NCI-H2227 (cell line): ENCODE data around the gene PNCK.
"Not testable (repeated sequence)": the region's sequence is repeated elsewhere in the genome, so short reads cannot be mapped to it uniquely, and the experiment has no call there.

Source experiments
- DNase-seq: peaks from one replicate; lab custom pipeline; 2025; ENCODE audit not compliant: unreplicated experiment; lab: John Stamatoyannopoulos, UW

The PNCK gene

DNA sequence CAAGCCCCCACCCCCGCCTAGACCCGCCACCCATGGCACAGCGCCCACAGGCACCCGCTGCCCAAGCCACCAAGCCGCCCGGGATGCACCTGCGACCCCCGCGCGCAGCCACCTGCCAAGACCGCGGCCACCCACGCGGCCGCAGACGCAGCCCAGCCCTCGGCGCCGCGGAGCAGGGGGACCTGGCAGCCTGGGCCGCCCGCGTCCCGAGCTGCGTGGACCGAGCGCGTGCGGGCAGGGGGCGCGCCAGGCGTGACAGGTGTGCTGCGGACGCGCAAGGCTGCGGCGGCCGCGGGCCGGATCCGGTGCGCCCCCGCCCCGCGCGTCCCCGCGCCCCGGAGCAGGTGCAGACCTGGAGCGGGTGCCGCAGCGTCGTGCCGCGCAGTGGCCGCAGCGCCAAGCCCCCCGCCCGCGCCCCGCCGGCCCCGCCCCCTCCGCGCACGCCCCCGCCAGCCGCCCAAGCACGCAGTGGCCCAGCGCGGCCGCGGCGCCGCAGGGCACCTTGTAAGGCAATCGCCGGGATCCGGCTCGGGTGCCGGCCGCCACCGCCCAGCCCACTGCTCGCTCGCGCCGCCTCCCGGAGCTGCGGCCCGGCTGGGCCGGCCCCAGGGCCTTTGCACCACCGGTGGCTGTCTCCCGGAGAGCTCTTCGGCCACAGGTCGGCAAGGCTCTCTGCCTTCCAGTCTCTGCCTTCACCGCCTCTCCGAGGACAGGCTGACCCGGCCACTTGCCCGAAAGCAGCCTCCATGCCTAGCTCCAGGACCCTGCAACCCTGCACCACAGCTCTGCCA lies at the start of gene PNCK:
PNCK (minus strand) TSS at position 386 of the 791 bp plus-strand sequence. CDS start 737 bp downstream, outside the sequence.
- DNase-seq: peak; percentile 34

- no peak for DNase-seq
Measured at GRCh38 chrX:153722704-153723350, 49.2 kb upstream of the PNCK start.

DNA sequence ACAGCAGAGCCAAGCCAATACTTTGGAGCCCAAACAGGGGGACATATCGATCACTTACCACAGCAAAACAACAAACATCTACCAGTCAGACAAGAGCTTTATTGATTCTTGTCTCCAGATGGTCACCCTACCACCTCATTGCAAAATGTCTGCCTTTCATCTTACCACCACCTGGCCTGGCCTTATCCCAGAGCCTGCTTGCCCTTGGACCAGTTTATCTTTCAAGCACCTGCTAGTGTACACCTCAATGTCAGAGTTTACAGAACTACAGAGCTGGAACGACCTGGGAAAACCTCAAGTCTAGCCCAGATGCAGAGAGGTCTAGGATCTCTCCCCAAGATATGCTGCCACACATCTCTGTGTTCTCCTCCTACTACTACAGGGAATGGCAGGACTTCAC lies 46.1 kb upstream of the PNCK start:
- DNase-seq: no peak

DNA sequence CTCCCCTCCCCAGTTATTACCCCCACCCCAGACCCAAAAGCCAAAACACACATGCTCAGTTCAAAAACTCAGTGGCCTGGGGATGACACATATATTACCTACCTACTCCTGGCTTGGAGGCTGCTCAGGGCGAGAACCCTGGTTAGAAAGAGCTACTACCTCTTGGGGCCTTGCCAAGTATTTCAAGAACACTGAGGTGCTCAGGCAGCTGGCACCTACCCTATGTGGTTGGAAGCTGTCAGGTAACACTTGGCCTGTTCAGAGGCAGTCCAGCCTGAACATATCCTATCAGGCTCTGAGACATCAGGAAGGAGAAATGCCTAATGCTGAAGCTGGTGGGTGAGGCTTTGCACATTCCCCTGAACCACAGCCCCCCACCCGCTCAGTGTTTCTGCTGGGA lies 45.6 kb upstream of the PNCK start:
- no peak for DNase-seq

DNA sequence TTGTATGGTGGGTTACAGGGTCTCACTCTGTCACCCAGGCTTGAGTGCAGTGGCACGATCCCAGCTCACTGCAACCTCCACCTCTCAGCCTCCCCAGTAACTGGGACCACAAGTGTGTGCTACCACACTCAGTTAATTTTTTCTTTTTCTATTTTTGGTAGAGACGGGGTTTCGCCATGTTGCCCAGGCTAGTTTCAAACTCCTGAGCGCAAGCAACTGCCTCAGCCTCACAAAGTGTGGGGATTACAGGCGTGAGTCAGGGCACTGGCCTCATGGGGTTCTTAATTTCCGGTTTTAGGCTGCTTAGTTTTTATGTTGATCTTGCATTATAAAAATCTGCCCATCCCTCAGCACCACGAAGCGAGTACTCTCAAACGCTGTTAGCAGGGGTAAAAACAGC lies 43.8 kb upstream of the PNCK start:
- no peak for DNase-seq

DNA sequence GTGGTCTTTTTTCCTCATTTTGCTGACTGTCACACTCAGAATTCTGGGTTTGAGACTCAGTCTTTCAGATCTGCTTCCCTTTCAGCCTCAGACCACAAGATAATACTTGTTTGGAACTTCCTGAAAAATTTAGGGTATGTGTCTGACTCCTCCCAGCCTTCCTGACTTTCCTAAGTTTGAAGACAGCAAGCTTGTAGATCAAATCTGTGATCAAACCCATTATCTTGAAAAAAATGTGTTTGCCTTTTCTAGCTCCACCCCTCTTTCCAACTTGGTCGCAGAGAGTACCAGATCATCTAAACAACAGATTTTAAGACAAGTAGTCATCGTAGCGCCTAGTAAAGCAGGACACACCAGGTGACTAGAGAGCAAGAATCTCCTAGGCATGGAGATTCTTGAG lies 40.6 kb upstream of the PNCK start:
- no peak for DNase-seq

GRCh38 chrX:153709726-153710674 lies 36.4 kb upstream of the PNCK start:
- no peak for DNase-seq

DNA sequence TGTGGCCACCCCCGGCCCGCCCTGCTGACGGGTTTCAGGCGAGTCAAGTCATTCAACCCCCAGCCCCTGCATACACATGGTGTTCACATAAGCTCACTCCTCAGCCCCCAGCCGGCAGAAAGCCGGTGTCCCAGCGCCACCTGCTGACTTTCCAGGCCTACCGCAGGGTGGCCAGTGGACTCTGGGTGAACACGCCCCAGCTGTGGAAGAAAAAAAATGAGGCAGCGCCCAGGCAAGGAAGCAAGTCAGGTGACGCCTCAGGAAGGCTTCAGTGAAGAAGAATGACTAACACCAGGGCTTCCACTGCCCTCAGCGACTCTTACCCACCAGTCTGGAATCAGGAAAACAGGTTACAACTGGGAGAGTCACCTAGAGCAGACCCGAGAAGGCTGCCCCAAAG lies 34.8 kb upstream of the PNCK start:
- peak; percentile 87 for DNase-seq

DNA sequence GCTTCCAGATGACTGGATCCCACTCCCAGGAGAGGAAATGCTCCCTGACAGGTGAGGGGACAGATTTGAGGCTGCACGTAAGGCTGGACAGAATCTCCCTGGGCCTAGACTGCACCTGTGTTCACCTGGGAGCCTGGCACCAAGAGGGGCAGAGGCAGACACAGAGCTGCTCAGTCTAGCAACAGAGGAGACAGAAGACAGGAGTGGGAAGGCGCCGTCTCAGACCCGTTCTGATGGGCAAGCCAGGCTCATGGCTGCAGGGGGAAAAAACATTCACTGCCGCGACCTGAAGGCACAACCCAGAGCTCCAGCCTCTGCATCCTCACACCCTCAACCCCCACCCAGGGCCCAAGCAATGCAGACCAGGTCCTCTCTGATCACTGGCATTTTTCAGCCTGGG lies 33.8 kb upstream of the PNCK start:
- no peak for DNase-seq

DNA sequence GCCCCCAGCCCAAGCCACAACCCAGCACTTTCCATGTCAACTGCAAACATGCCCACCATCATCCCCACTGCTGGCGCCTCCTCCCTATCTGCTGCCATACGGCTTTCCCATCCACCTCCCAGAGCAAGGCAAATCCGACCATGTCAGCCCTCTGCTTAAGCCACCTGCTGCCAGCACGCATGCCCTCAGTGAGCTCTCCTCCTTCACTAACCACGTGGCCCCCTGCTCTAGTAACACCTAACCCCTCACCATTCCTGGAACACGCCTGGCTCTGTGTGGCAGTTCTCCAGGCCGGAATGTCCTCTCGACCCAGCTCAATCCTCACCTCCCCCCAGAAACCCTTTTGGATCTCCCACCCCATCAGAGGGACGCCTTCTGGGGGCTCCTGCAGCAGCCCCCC lies 33.2 kb upstream of the PNCK start:
- DNase-seq: no peak

- not testable (repeated sequence) for DNase-seq
Measured at GRCh38 chrX:153705403-153706060, 31.9 kb upstream of the PNCK start.

DNA sequence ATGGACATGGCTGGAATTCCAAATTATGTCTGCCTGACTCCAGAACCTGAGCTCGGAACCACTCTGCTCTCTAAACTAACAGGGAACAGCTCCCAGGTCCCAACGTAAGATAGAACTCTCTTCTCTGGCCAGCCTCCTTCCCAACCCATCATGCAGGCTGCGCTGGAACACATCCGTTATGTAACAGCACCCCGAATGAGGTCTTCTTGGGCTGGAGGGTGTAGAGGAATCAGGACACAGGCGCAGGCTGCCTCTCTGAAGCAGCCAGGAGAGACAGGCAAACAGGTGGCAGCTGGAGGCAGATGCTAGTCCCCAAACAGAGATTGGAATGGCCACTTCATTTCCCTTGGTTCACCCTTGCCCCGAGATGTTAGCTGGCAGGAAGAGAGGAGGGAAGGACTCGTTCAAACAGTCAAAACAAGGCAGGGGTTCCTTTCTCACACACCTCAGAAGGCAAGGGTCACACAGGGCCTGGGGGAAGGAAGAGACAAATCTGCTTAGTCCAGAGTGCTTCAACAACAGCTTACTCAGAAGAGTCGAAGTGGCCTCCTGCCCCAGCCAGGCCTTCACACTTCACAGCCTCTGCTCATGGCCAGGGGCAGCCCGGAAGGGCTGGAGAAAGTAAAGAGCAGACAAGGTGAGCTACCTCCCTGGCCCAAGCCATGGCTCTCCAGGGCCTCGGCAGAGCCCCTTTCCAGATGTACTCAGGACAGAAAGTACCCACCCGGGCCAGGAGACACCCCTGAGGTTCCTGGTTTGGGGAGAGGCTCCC lies 31.2 kb upstream of the PNCK start:
- DNase-seq: not testable (repeated sequence)

DNA sequence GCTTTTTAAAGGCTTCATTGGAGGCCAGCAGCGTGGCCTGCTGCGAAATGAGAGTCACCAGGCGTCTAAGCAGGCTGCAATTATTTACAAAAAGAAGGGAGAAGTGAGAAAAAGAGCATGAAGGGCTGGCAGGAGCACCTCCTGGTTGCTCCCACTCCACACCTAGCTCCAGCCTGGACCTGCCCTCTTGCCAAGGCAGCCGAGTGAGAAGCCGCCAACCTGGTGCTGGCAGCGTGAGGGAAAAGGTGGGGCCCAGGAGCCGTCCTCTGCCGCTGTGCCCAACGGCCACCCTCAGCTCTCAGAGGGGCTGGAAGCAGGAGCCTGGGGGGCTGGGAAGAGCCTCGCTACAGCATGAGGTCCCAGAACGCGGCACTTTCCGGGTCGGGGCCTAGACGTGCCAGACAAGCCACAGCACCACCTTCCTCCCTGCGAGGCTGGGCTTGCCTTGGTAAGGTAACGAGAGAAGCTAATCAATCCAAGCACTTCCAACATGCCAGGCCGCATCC lies 30.5 kb upstream of the PNCK start:
- no peak for DNase-seq

DNA sequence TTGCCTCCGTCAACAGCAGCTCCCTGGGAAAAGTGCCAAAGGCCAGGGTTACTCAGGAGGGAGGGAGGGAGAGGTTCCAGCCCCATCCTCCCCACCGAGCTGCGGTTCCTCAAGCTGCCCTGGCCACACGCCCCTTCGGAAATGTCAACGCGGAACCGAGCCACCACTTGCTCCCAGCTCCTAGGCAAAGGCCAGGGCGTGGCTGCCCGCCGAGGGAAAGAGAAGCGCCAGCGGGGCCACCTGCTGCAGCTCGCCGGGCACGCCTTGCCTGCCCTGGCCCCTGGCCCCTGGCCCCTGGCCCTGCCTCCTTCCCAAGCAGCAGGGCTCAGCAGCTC lies 29.4 kb upstream of the PNCK start:
- no peak for DNase-seq

GRCh38 chrX:153702336-153703035 lies 28.9 kb upstream of the PNCK start:
- no peak for DNase-seq

- no peak for DNase-seq
Measured at GRCh38 chrX:153701706-153702105, 28.1 kb upstream of the PNCK start.

- DNase-seq: no peak
Measured at GRCh38 chrX:153700967-153701366, 27.4 kb upstream of the PNCK start.

DNA sequence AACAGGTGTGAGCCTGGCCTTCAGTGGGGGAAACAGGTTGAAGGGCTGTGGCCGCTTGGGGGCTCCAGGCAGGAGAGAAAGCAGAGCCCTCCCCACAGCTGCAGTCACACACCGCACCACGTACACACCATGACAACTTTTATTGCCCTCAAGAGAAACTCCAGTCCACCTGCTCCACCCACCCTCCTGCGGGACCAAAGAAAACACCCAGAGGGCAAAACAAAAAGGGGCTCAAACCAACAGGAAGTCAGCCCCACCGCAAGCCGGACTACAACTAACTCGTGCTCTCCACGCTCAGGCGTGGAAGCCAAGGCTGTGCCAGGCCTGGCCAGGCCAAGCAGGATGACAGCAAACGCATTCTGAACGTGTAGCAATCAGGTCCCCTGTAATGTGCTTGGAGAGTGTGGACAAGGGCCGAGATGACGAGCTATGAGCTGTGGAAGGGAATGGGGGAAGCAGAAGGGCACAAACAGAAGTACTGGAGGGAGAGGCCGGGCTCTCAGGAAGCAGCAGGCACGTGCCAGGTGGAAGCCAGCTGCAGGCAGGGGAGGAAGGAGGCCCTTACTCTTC lies 26.8 kb upstream of the PNCK start:
- DNase-seq: no peak

GRCh38 chrX:153699784-153700371 lies 26.3 kb upstream of the PNCK start:
- DNase-seq: not testable (repeated sequence)
